ENCODE measurements around the gene SMC1A. TPM values are rescaled to one million over a fixed set of nuclear protein-coding genes. Genes with fewer than 3 reads are reported as not detected.

The SMC1A gene
- total RNA-seq, 2 donors from 2014 or later = 68.4 to 124 TPM

GRCh38 chrX:53337101-53337500 is 85.4 kb downstream of the SMC1A start:
- TF ChIP-seq CTCF (IDR thresholded peaks at IDR 0.05) = no peak
- Histone ChIP-seq H3K27ac (no peak overlapping the region), H3K4me1 (no peaks in the 10 kb centered on the region), H3K4me3 (no peak overlapping the region), H3K27me3 (no peaks in the 10 kb centered on the region), H3K9me3 (no peaks in the 10 kb centered on the region), H3K36me3 (no peaks in the 10 kb centered on the region), H3K9ac (ENCODE audit: low read depth in 2 of 2, low read length in 2 of 2) (no peak overlapping the region)
- intact Hi-C loops (cut with DNase I) = no loop called here
- no peak for DNase-seq

- no peak for TF ChIP-seq CTCF (IDR thresholded peaks at IDR 0.05)
- no peak overlapping the region for H3K4me3 ChIP-seq
- no peaks in the 10 kb centered on the region for H3K4me1 ChIP-seq
- no peak for DNase-seq
- H3K9me3 ChIP-seq = no peaks in the 10 kb centered on the region
- H3K27me3 ChIP-seq = no peaks in the 10 kb centered on the region
- intact Hi-C loops (cut with DNase I) = no loop called here
- no peaks in the 10 kb centered on the region for H3K36me3 ChIP-seq
- no peak overlapping the region for H3K27ac ChIP-seq
- H3K9ac ChIP-seq (ENCODE audit: low read depth in 2 of 2, low read length in 2 of 2) = no peak overlapping the region
Measured at GRCh38 chrX:53333853-53334252, 88.6 kb downstream of the SMC1A start.

- DNase-seq = no peak
- H3K36me3 ChIP-seq = no peaks in the 10 kb centered on the region
- H3K9ac ChIP-seq (ENCODE audit: low read depth in 2 of 2, low read length in 2 of 2) = no peak overlapping the region
- intact Hi-C loops (cut with DNase I) = no loop called here
- no peaks in the 10 kb centered on the region for H3K9me3 ChIP-seq
- no peaks in the 10 kb centered on the region for H3K27me3 ChIP-seq
- H3K4me1 ChIP-seq = no peaks in the 10 kb centered on the region
- TF ChIP-seq CTCF (IDR thresholded peaks at IDR 0.05) = no peak
- H3K4me3 ChIP-seq = no peak overlapping the region
- no peak overlapping the region for H3K27ac ChIP-seq
Measured at GRCh38 chrX:53332204-53332603, 90.2 kb downstream of the SMC1A start.

GRCh38 chrX:53330331-53330730 is 92.1 kb downstream of the SMC1A start:
- no peak overlapping the region for H3K4me3 ChIP-seq

GRCh38 chrX:53324803-53325202 is 97.7 kb downstream of the SMC1A start:
- Histone ChIP-seq H3K9me3 (no peaks in the 10 kb centered on the region), H3K36me3 (no peaks in the 10 kb centered on the region), H3K4me3 (no peak overlapping the region), H3K4me1 (no peaks in the 10 kb centered on the region), H3K9ac (ENCODE audit: low read depth in 2 of 2, low read length in 2 of 2) (no peak overlapping the region), H3K27me3 (peaks cover 33% of the 10 kb centered on the region), H3K27ac (no peak overlapping the region)
- DNase-seq = no peak
- no peak for TF ChIP-seq CTCF (IDR thresholded peaks at IDR 0.05)
- intact Hi-C loops (cut with DNase I) = no loop called here

More at GRCh38 chrX:53330331-53330730, 92.1 kb downstream of the SMC1A start:
- intact Hi-C loops (cut with DNase I) = no loop called here
- H3K27me3 ChIP-seq = peaks cover 4% of the 10 kb centered on the region
- H3K36me3 ChIP-seq = no peaks in the 10 kb centered on the region
- no peak overlapping the region for H3K27ac ChIP-seq
- H3K4me1 ChIP-seq = no peaks in the 10 kb centered on the region
- no peak for DNase-seq
- H3K9ac ChIP-seq (ENCODE audit: low read depth in 2 of 2, low read length in 2 of 2) = no peak overlapping the region
- no peak for TF ChIP-seq CTCF (IDR thresholded peaks at IDR 0.05)
- H3K9me3 ChIP-seq = no peaks in the 10 kb centered on the region

Small RNAs within 50 kb of the gene (microRNA-seq; reads per million reads assigned to microRNA genes)
- gene MIR6857 = 1.7 reads per million

Other genes starting within 250 kb of the SMC1A start
- 100 to 1,000 TPM; 115 to 130 TPM for gene KDM5C, start 197.4 kb downstream of the SMC1A start, total RNA-seq
- gene IQSEC2, start 141.1 kb downstream of the SMC1A start, total RNA-seq = 10 to 100 TPM; 23.1 to 26.1 TPM
- under 1 TPM; 0.66 to 0.72 TPM for gene RIBC1, start 219 bp upstream of the SMC1A start, total RNA-seq
- gene HSD17B10, start 11.7 kb upstream of the SMC1A start, total RNA-seq = 100 to 1,000 TPM in 1 of 2 donors, 10 to 100 TPM in 1; 78.7 to 172 TPM

Measured in colonic mucosa (tissue), 4 donors.